ENCODE measurements around the gene PSTK. TPM values are rescaled to one million over a fixed set of nuclear protein-coding genes. Genes with fewer than 3 reads are reported as not detected.

PSTK gene
- polyA plus RNA-seq, 2 of the 4 experiments (the other 2 are of a cell fraction): 5.3 to 9.0 TPM

- CTCF ChIA-PET: interaction anchor here (1.2 to 2.4 kb wide), 3 partner anchors 9 to 18 kb away, joined by 3 to 21 read pairs (median 4); partner anchors contain the start of gene PSTK
- WGBS (ENCODE audit: missing lambda C conversion rate): 71% methylated on average over 5 of the region's 5 CpGs
- FAIRE-seq: no peak
- Histone ChIP-seq H3K4me2 (no peak overlapping the region), H3K27ac (no peak overlapping the region), H3K4me3 (no peak overlapping the region), H3K9me3 (no peaks in the 10 kb centered on the region), H3K4me1 (no peaks in the 10 kb centered on the region)
- ATAC-seq: no peak
- POLR2A ChIA-PET: interaction anchor here (3.0 kb wide), 1 partner anchor 10 kb away, joined by 12 read pairs; the partner anchor contains the start of gene PSTK
- TF ChIP-seq ZSCAN20 (CRISPR knock-in tag; IDR thresholded peaks at IDR 0.05) (no peak), FOXS1 (CRISPR knock-in tag; IDR thresholded peaks at IDR 0.05) (no peak), KDM5A (IDR thresholded peaks at IDR 0.05) (no peak), PHF8 (IDR thresholded peaks at IDR 0.05; ENCODE audit: borderline replicate concordance, low read depth) (no peak), RAD21 (conservative IDR thresholded peaks at IDR 0.05 in 1 of 2, IDR thresholded peaks at IDR 0.05 in 1 of 2) (no peak), ESRRA (IDR thresholded peaks at IDR 0.05; ENCODE audit: borderline replicate concordance, low read length) (no peak), RARB (CRISPR knock-in tag; IDR thresholded peaks at IDR 0.05) (no peak), EHF (CRISPR knock-in tag; IDR thresholded peaks at IDR 0.05) (no peak), ELK1 (IDR thresholded peaks at IDR 0.05; ENCODE audit: low read depth, low read length) (no peak), POLR2A (IDR thresholded peaks at IDR 0.05; ENCODE audit: low read length) (no peak), HEYL (CRISPR knock-in tag; IDR thresholded peaks at IDR 0.05) (no peak), TFCP2L1 (CRISPR knock-in tag; IDR thresholded peaks at IDR 0.05) (no peak), HOXB13 (CRISPR knock-in tag; IDR thresholded peaks at IDR 0.05; ENCODE audit: low read depth) (no peak), EP300 (IDR thresholded peaks at IDR 0.05) (no peak), USF2 (IDR thresholded peaks at IDR 0.05) (no peak), ZNF302 (CRISPR knock-in tag; IDR thresholded peaks at IDR 0.05) (no peak), BHLHE40 (IDR thresholded peaks at IDR 0.05; ENCODE audit: low read depth, low read length) (no peak)
- TF ChIP-seq, protein P1, sequence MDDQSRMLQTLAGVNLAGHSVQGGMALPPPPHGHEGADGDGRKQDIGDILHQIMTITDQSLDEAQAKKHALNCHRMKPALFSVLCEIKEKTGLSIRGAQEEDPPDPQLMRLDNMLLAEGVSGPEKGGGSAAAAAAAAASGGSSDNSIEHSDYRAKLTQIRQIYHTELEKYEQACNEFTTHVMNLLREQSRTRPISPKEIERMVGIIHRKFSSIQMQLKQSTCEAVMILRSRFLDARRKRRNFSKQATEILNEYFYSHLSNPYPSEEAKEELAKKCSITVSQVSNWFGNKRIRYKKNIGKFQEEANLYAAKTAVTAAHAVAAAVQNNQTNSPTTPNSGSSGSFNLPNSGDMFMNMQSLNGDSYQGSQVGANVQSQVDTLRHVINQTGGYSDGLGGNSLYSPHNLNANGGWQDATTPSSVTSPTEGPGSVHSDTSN (IDR thresholded peaks at IDR 0.05): no peak
- TF ChIP-seq, protein P2, sequence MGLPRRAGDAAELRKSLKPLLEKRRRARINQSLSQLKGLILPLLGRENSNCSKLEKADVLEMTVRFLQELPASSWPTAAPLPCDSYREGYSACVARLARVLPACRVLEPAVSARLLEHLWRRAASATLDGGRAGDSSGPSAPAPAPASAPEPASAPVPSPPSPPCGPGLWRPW (IDR thresholded peaks at IDR 0.05): no peak
- DNase-seq (ENCODE audit: low read depth in 1 of 2, low spot score in 1 of 2): no peak
These were observed 10.1 kb downstream of the PSTK start for GRCh38 chr10:122990278-122990677.

DNA sequence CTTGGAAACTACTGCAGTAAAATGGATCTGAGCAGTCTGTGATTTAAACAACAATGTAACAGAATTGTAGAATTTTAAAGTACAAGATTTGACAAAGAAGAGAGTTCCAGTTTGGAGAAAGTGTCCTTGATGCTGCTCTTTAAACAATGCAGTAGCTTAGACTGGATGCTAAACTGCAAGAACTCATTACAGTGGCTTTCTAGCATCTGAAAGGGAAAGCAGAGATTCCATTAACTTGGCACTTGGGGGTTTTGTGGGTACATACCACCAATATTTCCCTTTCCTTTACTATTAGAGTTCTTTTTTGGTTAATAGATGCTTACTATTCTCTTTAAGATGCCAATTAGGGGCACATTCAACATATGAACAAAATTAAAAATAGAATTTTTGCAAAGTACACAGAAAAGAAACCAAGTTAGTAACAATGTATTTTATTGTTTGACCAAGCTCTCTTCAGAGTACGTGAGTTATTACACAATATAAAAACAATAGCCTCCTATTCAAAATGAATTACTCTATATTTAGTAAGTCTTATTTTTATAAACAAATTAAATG is 11.9 kb downstream of the PSTK start:
- Histone ChIP-seq H3K9me3 (no peaks in the 10 kb centered on the region), H3K27ac (no peak overlapping the region), H3K4me2 (no peak overlapping the region), H3K4me3 (no peak overlapping the region), H3K4me1 (no peaks in the 10 kb centered on the region)
- WGBS (ENCODE audit: missing lambda C conversion rate): 79% methylated on average over 1 of the region's 1 CpG
- ChIA-PET POLR2A (interaction anchor here (3.0 kb wide), 1 partner anchor 12 kb away, joined by 12 read pairs; the partner anchor contains the start of gene PSTK), CTCF (no interaction called here)
- DNase-seq (ENCODE audit: low read depth in 1 of 2, low spot score in 1 of 2): no peak
- ATAC-seq: no peak
- FAIRE-seq: no peak
- no peak for TF ChIP-seq HOXB13 (CRISPR knock-in tag; IDR thresholded peaks at IDR 0.05; ENCODE audit: low read depth)
- TF ChIP-seq RFX5 (IDR thresholded peaks at IDR 0.05): no peak
- TF ChIP-seq ELK1 (IDR thresholded peaks at IDR 0.05; ENCODE audit: low read depth, low read length): no peak
- TF ChIP-seq CTCF (IDR thresholded peaks at IDR 0.05): no peak
- TF ChIP-seq PHF8 (IDR thresholded peaks at IDR 0.05; ENCODE audit: borderline replicate concordance, low read depth): no peak
- TF ChIP-seq MAZ (IDR thresholded peaks at IDR 0.05; ENCODE audit: borderline replicate concordance, low read depth, low read length): no peak
- no peak for TF ChIP-seq CBX2 (IDR thresholded peaks at IDR 0.05; ENCODE audit: borderline replicate concordance, low read depth)
- no peak for TF ChIP-seq FOSB (CRISPR knock-in tag; IDR thresholded peaks at IDR 0.05)
- no peak for TF ChIP-seq CBX8 (IDR thresholded peaks at IDR 0.05)
- no peak for TF ChIP-seq REST (IDR thresholded peaks at IDR 0.05)

All from A549 (cell line).